Measurements from ENCODE around the gene SIMC1.
A peak's percentile ranks its signal among the peaks of the same experiment; 100 is the strongest.

SIMC1 gene

GRCh38 chr5:176387384-176387925 lies 149.2 kb downstream of the SIMC1 start:
- Histone ChIP-seq H3K9ac (ENCODE audit: low read length) (peak overlapping the region; percentile 56), H3K27me3 (ENCODE audit: control insufficient read depth in 1 of 2, insufficient read depth in 2 of 2, low read length in 2 of 2) (no peaks in the 10 kb centered on the region), H3K9me3 (ENCODE audit: low read length) (no peaks in the 10 kb centered on the region), H3K27ac (ENCODE audit: low read depth, low read length) (no peak overlapping the region), H3K4me1 (ENCODE audit: insufficient read depth, low read length) (peaks cover 18% of the 10 kb centered on the region), H3K36me3 (ENCODE audit: insufficient read depth, low read length) (peaks cover 43% of the 10 kb centered on the region), H3K4me3 (ENCODE audit: low read depth in 1 of 2, low read length in 2 of 2) (peak overlapping the region; percentile 68 to 83)

- H3K36me3 ChIP-seq (ENCODE audit: insufficient read depth, low read length): peaks cover 43% of the 10 kb centered on the region
- peak overlapping the region; percentile 68 to 83 for H3K4me3 ChIP-seq (ENCODE audit: low read depth in 1 of 2, low read length in 2 of 2)
- no peaks in the 10 kb centered on the region for H3K27me3 ChIP-seq (ENCODE audit: control insufficient read depth in 1 of 2, insufficient read depth in 2 of 2, low read length in 2 of 2)
- H3K9me3 ChIP-seq (ENCODE audit: low read length): no peaks in the 10 kb centered on the region
- H3K27ac ChIP-seq (ENCODE audit: low read depth, low read length): peak overlapping the region; percentile 4
- H3K4me1 ChIP-seq (ENCODE audit: insufficient read depth, low read length): peaks cover 18% of the 10 kb centered on the region
- H3K9ac ChIP-seq (ENCODE audit: low read length): peak overlapping the region; percentile 56
Observed at GRCh38 chr5:176388003-176388443, 149.8 kb downstream of the SIMC1 start.

- H3K36me3 ChIP-seq (ENCODE audit: insufficient read depth, low read length): peaks cover 43% of the 10 kb centered on the region
- peak within 1 kb of the TSS; percentile 98 for H3K27ac ChIP-seq (ENCODE audit: low read depth, low read length)
- H3K27me3 ChIP-seq (ENCODE audit: control insufficient read depth in 1 of 2, insufficient read depth in 2 of 2, low read length in 2 of 2): no peaks in the 10 kb centered on the region
- peak within 1 kb of the TSS; percentile 68 to 83 for H3K4me3 ChIP-seq (ENCODE audit: low read depth in 1 of 2, low read length in 2 of 2)
- no peaks in the 10 kb centered on the region for H3K9me3 ChIP-seq (ENCODE audit: low read length)
- H3K9ac ChIP-seq (ENCODE audit: low read length): peak within 1 kb of the TSS; percentile 79
- peaks cover 18% of the 10 kb centered on the region for H3K4me1 ChIP-seq (ENCODE audit: insufficient read depth, low read length)
Observed at GRCh38 chr5:176388444-176389134, 150.4 kb downstream of the SIMC1 start, which contains the start of the genes HIGD2A and NOP16. HIGD2A (plus strand) TSS chr5:176388751; CDS start chr5:176388820, 69 bp downstream. NOP16 (minus strand) TSS chr5:176388598; CDS start chr5:176388539, 59 bp downstream.

DNA sequence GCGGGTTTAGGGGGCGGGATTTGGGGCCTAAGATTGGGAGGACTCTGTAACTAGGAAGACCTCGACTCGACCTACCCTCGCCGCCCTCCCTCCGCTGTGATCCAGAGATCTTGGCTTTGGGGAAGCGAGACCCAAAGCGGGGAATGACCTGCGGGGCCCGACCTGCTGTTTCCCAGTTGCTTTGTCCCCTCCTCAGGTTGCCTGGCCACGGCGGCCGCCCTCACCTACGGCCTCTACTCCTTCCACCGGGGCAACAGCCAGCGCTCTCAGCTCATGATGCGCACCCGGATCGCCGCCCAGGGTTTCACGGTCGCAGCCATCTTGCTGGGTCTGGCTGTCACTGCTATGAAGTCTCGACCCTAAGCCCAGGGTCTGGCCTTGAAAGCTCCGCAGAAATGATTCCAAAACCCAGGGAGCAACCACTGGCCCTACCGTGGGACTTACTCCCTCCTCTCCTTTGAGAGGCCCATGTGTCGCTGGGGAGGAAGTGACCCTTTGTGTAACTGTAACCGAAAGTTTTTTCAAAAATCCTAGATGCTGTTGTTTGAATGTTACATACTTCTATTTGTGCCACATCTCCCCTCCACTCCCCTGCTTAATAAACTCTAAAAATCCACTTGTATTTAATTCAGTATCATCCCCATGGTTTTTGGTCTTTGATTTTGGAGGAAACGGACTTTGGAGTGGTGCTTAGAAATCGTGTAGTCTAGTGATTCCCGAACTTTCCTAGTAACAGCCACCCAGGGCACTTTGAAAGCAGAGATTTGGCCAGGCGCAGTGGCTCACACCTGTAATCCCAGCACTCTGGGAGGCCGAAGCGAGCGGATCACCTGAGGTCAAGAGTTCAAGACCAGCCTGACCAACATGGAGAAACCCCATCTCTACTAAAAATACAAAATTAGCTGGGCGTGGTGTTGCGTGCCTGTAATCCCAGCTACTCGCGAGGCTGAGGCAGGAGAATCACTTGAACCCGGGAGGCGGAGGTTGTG lies 151.2 kb downstream of the SIMC1 start:
- H3K9me3 ChIP-seq (ENCODE audit: low read length): no peaks in the 10 kb centered on the region
- H3K27me3 ChIP-seq (ENCODE audit: control insufficient read depth in 1 of 2, insufficient read depth in 2 of 2, low read length in 2 of 2): no peaks in the 10 kb centered on the region
- H3K36me3 ChIP-seq (ENCODE audit: insufficient read depth, low read length): peaks cover 43% of the 10 kb centered on the region
- H3K27ac ChIP-seq (ENCODE audit: low read depth, low read length): peak overlapping the region; percentile 98
- H3K9ac ChIP-seq (ENCODE audit: low read length): peak overlapping the region; percentile 79
- peak overlapping the region; percentile 68 to 83 for H3K4me3 ChIP-seq (ENCODE audit: low read depth in 1 of 2, low read length in 2 of 2)
- H3K4me1 ChIP-seq (ENCODE audit: insufficient read depth, low read length): peaks cover 18% of the 10 kb centered on the region

DNA sequence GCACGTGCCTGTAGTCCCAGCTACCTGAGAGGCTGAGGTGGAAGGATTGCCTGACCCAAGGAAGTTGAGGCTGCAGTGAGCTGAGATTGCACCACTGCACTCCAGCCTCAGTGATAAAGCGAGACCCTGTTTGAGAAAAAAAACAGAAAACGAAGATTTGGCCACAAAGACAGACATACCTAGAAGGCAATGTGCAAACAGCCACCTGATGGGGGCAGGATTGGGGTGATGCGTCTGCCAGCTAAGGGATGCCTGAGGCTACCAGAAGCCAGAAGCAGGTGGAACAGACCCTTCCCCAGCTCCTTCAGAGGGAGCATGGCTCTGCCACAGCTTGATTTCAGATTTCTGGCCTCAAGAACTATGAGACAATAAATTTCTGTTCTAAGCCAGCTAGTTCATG lies 153.3 kb downstream of the SIMC1 start:
- H3K9me3 ChIP-seq (ENCODE audit: low read length): no peaks in the 10 kb centered on the region
- H3K27ac ChIP-seq (ENCODE audit: low read depth, low read length): no peak overlapping the region
- no peak overlapping the region for H3K9ac ChIP-seq (ENCODE audit: low read length)
- H3K4me1 ChIP-seq (ENCODE audit: insufficient read depth, low read length): peaks cover 23% of the 10 kb centered on the region
- peaks cover 43% of the 10 kb centered on the region for H3K36me3 ChIP-seq (ENCODE audit: insufficient read depth, low read length)
- H3K27me3 ChIP-seq (ENCODE audit: control insufficient read depth in 1 of 2, insufficient read depth in 2 of 2, low read length in 2 of 2): no peaks in the 10 kb centered on the region
- H3K4me3 ChIP-seq (ENCODE audit: low read depth in 1 of 2, low read length in 2 of 2): no peak overlapping the region

- H3K27ac ChIP-seq (ENCODE audit: low read depth, low read length): no peak overlapping the region
Observed at GRCh38 chr5:176391999-176392398, 153.8 kb downstream of the SIMC1 start.

GRCh38 chr5:176392526-176392925 lies 154.3 kb downstream of the SIMC1 start:
- Histone ChIP-seq H3K27me3 (ENCODE audit: control insufficient read depth in 1 of 2, insufficient read depth in 2 of 2, low read length in 2 of 2) (no peaks in the 10 kb centered on the region), H3K4me3 (ENCODE audit: low read depth in 1 of 2, low read length in 2 of 2) (no peak overlapping the region), H3K27ac (ENCODE audit: low read depth, low read length) (no peak overlapping the region), H3K4me1 (ENCODE audit: insufficient read depth, low read length) (peaks cover 15% of the 10 kb centered on the region), H3K9me3 (ENCODE audit: low read length) (no peaks in the 10 kb centered on the region), H3K36me3 (ENCODE audit: insufficient read depth, low read length) (peaks cover 46% of the 10 kb centered on the region), H3K9ac (ENCODE audit: low read length) (no peak overlapping the region)

More at GRCh38 chr5:176391999-176392398, 153.8 kb downstream of the SIMC1 start:
- H3K4me1 ChIP-seq (ENCODE audit: insufficient read depth, low read length): peaks cover 20% of the 10 kb centered on the region
- no peak overlapping the region for H3K9ac ChIP-seq (ENCODE audit: low read length)
- no peaks in the 10 kb centered on the region for H3K27me3 ChIP-seq (ENCODE audit: control insufficient read depth in 1 of 2, insufficient read depth in 2 of 2, low read length in 2 of 2)
- H3K4me3 ChIP-seq (ENCODE audit: low read depth in 1 of 2, low read length in 2 of 2): no peak overlapping the region
- H3K9me3 ChIP-seq (ENCODE audit: low read length): no peaks in the 10 kb centered on the region
- H3K36me3 ChIP-seq (ENCODE audit: insufficient read depth, low read length): peaks cover 46% of the 10 kb centered on the region

DNA sequence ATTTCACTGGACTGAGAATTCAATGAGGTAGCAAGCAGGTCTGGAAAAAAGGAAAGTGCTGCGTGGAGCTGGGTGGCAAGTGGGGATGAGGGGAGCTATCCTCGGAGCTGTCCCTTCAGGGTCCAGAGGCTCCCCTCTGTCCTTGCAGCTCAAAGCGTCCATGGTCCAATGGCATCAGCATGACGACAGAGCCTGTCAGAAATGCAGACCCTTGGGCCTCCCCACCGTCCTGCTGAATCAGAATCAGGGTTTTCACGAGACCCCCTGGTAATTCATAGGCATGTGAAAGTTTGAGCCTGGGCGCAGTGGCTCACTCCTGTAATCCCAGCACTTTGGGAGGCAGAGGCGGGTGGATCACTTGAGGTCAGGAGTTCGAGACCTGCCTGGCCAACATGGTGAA lies 155.9 kb downstream of the SIMC1 start:
- Histone ChIP-seq H3K9ac (ENCODE audit: low read length) (no peak overlapping the region), H3K9me3 (ENCODE audit: low read length) (no peaks in the 10 kb centered on the region), H3K36me3 (ENCODE audit: insufficient read depth, low read length) (peaks cover 50% of the 10 kb centered on the region), H3K4me1 (ENCODE audit: insufficient read depth, low read length) (peaks cover 10% of the 10 kb centered on the region), H3K4me3 (ENCODE audit: low read depth in 1 of 2, low read length in 2 of 2) (no peak overlapping the region), H3K27ac (ENCODE audit: low read depth, low read length) (no peak overlapping the region), H3K27me3 (ENCODE audit: control insufficient read depth in 1 of 2, insufficient read depth in 2 of 2, low read length in 2 of 2) (no peaks in the 10 kb centered on the region)

DNA sequence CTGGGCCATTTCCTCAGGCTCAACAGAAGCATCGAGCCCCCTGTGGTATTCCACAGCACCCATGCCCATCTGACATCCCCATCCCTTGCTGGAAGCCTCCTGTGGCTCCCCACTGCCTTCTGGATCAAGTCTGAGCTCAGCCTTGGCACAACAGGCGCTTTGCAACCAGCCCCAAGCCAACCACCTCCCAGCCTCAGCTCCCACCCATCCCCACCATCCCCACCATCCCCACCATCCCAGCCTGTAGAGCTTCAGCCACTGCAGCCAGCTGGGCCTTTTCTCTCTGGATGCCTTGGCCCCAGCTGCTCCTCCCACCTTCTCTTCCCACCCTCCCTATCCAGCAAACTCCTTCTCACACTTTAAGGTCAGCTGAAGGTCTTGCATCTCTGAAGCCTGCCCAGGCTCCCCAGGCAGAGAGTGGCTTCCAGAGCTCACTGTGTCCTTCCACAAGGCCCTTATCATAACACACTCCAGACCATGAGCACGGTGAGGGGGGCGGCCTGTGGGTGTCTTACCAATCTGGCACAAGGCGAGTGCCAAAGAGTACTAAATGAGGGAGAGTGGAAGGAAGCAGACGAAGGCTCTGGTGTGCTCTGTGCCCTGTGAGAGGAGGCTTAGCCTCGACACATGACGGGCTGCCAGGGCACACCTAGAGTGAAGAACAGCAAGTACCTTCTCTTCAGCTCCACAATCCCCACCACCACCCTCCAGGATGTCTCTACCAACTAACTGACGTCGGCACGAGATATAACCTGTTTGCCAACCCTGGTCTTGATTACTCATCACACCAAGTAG lies 156.9 kb downstream of the SIMC1 start:
- H3K27me3 ChIP-seq (ENCODE audit: control insufficient read depth in 1 of 2, insufficient read depth in 2 of 2, low read length in 2 of 2): no peaks in the 10 kb centered on the region
- H3K36me3 ChIP-seq (ENCODE audit: insufficient read depth, low read length): peaks cover 51% of the 10 kb centered on the region
- no peak overlapping the region for H3K9ac ChIP-seq (ENCODE audit: low read length)
- no peak overlapping the region for H3K27ac ChIP-seq (ENCODE audit: low read depth, low read length)
- no peak overlapping the region for H3K4me3 ChIP-seq (ENCODE audit: low read depth in 1 of 2, low read length in 2 of 2)
- no peaks in the 10 kb centered on the region for H3K9me3 ChIP-seq (ENCODE audit: low read length)
- peaks cover 6% of the 10 kb centered on the region for H3K4me1 ChIP-seq (ENCODE audit: insufficient read depth, low read length)

All from muscle layer of colon (tissue), 2 donors.